ENCODE measurements around the gene TMPRSS4. TPM values are rescaled to one million over a fixed set of nuclear protein-coding genes. Genes with fewer than 3 reads are reported as not detected.

Gene TMPRSS4
- total and polyA plus RNA-seq, 2 of the 13 experiments (the other 11 are each of a cell fraction or from before 2014, with no cell fraction given), result 0.32 TPM; not detected in 1

GRCh38 chr11:118084247-118084646, 7.4 kb downstream of the TMPRSS4 start (continued):
- TF ChIP-seq HDAC2 (CRISPR knock-in tag; IDR thresholded peaks at IDR 0.05), result peak; percentile 43; the same call in 1 of the 2 replicates
- TF ChIP-seq NR2F6 (IDR thresholded peaks at IDR 0.05), result no peak
- TF ChIP-seq NR2F6 (CRISPR knock-in tag; IDR thresholded peaks at IDR 0.05), result peak; percentile 18; the same call in 1 of the 2 replicates
- TF ChIP-seq DRAP1 (CRISPR knock-in tag; IDR thresholded peaks at IDR 0.05), result 0 out of 2 replicates have a peak, but pooled peaks have one; percentile 30
- TF ChIP-seq HDAC1 (CRISPR knock-in tag; IDR thresholded peaks at IDR 0.05), result 0 out of 2 replicates have a peak, but pooled peaks have one; percentile 18
- peak; percentile 30; the same call in 1 of the 2 replicates for TF ChIP-seq GATAD2A (CRISPR knock-in tag; IDR thresholded peaks at IDR 0.05)
- no peak for TF ChIP-seq NCOA2 (CRISPR knock-in tag; IDR thresholded peaks at IDR 0.05)
- no peak for TF ChIP-seq ZGPAT (CRISPR knock-in tag; IDR thresholded peaks at IDR 0.05)
- peak; percentile 22; the same call in 1 of the 2 replicates for TF ChIP-seq BCL6 (CRISPR knock-in tag; IDR thresholded peaks at IDR 0.05)
- TF ChIP-seq FOXP1 (IDR thresholded peaks at IDR 0.05), result no peak
- no peak for TF ChIP-seq FOXP1 (CRISPR knock-in tag; IDR thresholded peaks at IDR 0.05)
- peak; percentile 56; the same call in 1 of the 2 replicates for TF ChIP-seq HMG20A (CRISPR knock-in tag; IDR thresholded peaks at IDR 0.05; ENCODE audit: borderline replicate concordance)
- 0 out of 2 replicates have a peak, but pooled peaks have one; percentile 19 for TF ChIP-seq MED1 (CRISPR knock-in tag; IDR thresholded peaks at IDR 0.05)
- no peak for TF ChIP-seq ZNF253 (CRISPR knock-in tag; IDR thresholded peaks at IDR 0.05; ENCODE audit: borderline replicate concordance)
- no peak for TF ChIP-seq STAT5B (CRISPR knock-in tag; IDR thresholded peaks at IDR 0.05)
- TF ChIP-seq RARA (CRISPR knock-in tag; IDR thresholded peaks at IDR 0.05), result peak; percentile 60
- no peak for TF ChIP-seq FOXJ3 (CRISPR knock-in tag; IDR thresholded peaks at IDR 0.05; ENCODE audit: borderline replicate concordance)
- TF ChIP-seq E2F1 (CRISPR knock-in tag; IDR thresholded peaks at IDR 0.05), result no peak
- TF ChIP-seq TEF (CRISPR knock-in tag; IDR thresholded peaks at IDR 0.05), result peak; percentile 83; the same call in 1 of the 2 replicates
- TF ChIP-seq AHDC1 (CRISPR knock-in tag; IDR thresholded peaks at IDR 0.05; ENCODE audit: borderline replicate concordance), result peak; percentile 14; the same call in 1 of the 2 replicates

Data from HepG2 (cell line).